T-helper 1 cell (primary cell): Measurements from ENCODE around the gene SLC27A3.
A peak's percentile ranks its signal among the peaks of the same experiment; 100 is the strongest.

Experiments used
- DNase-seq, 5 donors: peaks; one replicate each; pipeline ENCODE4 v3.0.0-alpha.2; 2012 to 2020

SLC27A3 gene

DNA sequence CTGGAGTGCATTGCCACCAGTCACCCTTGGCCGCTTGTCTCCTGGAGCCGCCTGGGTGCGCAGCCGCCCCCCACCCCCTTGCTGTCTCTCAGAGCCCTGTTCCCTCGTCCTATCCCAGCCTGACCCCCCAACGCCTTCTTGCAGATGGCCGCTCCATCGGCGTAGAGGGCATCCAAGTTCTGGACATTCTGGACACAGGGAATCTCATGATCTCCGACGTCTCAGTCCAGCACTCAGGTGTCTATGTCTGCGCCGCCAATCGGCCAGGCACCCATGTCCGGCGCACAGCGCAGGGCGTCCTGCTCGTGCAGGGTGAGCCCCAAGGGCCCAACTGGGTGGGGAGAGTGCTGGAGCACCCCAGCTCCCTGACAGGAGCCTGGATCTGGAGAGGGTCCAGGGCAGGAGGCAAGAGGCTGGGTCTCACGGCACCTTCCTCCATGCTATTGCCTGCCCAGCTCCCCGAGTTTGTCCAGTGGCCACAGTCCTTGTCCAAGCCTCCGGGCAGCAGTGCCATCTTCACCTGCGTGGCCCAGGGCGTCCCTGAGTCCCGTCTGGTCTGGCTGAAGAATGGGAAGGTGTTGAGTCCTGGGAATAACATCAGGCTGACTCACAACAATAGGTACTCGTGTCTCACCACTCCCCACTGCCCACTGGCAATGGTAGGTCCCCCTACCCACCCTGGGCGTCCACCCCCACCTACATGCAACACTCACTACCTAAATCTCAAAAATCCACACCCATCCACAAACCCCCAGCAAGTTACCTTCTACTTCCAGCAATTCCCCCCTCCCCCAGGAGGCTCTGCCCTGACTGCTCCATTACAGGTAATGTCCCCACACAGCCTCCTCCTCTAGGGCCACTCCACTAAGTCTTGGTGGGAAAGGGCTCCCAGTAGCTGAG is 24.6 kb downstream of the SLC27A3 start:
- no peak for DNase-seq

DNA sequence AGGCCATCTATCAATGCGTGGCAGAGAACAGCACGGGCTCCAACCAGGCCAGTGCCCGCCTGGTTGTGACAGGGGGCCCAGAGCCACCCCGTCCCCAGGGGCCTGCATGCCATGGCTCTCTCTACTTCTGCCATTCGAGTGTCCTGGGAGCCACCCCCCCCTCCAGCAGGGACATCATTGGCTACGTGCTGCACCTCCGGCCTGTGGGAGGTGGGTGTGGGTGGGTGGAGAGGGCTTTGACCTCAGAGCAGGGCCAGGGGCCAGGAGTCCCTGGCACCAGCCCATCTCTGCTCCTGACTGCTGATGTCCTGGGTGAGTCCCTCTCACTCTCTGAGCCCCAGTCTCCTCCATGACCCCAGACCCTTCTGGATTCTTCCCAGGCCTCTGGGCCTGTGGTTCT is 25.3 kb downstream of the SLC27A3 start:
- no peak for DNase-seq

DNA sequence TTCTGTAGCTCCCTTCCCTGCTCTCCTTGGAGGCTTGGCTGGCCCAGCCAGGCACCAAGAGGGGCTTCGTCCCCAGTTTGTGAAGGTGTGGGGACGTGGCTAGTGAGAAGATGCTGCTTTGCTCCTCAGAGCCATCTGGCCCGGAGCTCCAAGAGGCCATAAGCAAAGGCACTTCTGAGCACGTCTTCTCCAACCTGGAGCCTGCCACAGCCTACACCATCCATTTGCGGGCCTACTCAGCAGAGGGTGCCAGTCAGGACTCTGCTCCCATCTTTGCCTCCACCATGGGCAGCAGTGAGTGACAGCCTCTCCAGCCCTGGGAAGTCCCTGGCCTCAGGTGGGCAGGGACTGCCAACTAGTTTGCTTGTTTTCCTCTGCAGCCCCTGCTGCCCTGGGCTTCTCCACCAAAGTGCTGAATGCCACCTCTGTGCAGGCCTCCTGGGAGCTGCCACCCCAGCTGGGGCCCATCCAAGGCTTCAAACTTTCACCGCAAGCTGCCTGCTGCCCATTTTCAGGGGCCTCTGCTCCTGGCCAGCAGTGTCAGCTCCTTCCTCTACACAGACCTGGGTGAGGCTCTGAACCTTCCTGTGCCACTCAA is 25.9 kb downstream of the SLC27A3 start:
- no peak for DNase-seq

DNA sequence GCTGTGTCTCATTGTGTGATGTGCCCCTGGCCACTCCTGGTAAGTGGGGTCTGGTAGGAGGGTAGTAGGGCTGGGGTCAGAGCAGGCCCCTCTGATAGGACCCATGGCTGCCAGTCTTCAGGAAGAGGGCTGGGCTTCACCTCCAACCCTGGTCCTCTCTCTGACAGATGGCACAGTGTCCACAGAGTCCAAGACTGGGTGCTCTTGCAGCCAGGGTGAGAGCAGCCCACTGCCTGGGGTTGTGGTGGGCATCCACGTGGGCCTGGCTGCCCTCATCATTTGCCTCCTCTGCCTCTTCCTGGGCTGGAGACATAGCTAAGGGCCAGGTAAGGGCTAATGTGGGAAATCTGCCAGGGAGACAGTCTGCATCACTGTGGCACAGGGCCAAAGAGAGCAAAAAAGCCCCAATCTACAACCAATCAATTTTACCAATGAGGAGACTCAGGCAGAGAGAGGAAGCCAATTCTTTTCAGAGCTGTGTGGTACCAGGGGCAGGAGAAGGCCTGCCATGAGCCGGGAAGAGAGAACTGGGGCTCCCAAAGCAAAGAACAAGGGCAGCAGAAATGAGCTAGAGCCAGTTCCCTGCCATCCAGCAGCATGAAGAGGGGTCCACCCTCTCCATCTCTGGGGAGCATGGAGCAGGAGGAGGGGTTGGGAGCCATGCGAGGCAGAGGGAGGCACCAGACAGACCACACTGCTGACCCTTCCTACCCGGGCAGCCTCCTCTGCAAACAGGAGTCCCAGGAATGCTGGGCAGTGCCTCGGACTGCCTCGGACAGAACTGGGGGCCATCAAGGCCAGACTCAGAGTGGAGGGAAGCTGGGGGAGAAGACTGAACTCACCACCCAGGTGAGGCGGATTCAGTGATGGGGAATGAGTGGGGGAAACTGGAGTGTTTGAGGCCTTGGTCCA is 26.8 kb downstream of the SLC27A3 start:
- DNase-seq, result no peak

DNA sequence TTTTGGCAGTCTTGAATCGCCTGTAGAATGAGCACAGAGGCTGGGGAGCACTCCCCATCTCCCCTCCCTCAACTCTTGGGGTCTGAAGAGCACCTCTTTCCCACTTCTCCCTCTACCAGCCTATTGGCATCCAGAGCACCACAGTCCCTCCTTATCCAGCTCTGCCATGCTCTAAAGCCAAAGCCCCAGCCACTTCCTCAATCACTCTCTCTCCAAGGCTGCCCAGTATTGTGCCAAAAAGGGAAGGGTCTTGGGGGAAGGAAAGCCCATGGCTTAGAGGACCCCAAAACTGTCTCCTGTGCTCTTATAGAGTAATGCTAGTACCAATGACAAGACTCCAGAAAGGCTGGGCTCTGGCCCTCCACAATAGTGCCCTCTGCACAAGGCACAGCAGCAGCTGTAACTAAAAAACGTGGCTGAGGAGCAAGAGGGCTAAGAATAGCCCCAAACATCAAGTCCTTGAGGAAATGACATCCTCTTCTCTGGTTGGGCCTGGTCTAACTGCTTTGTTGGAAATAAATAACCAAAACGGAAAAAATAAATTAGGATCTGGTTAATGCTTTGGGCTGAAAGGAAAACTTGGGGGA is 28.4 kb downstream of the SLC27A3 start:
- DNase-seq, result no peak

DNA sequence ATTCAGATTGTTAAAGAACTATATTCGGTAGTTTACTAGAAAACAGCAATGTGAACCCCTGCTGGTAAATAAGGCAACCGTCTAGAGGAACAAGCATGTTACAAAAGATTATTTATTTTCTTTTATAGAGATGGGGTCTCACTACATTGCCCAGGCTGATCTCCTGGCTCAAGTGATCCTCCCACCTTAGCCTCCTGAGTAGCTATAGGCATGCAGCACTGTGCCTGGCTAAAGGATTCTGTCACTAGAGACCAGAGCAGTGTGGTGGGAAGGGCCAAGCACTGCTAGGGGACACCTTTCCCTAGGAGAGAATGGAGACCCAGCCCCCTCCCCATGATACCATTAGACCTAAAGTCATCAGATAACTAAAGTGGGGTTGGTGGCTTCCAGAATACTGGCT is 28.9 kb downstream of the SLC27A3 start:
- DNase-seq, result no peak

DNA sequence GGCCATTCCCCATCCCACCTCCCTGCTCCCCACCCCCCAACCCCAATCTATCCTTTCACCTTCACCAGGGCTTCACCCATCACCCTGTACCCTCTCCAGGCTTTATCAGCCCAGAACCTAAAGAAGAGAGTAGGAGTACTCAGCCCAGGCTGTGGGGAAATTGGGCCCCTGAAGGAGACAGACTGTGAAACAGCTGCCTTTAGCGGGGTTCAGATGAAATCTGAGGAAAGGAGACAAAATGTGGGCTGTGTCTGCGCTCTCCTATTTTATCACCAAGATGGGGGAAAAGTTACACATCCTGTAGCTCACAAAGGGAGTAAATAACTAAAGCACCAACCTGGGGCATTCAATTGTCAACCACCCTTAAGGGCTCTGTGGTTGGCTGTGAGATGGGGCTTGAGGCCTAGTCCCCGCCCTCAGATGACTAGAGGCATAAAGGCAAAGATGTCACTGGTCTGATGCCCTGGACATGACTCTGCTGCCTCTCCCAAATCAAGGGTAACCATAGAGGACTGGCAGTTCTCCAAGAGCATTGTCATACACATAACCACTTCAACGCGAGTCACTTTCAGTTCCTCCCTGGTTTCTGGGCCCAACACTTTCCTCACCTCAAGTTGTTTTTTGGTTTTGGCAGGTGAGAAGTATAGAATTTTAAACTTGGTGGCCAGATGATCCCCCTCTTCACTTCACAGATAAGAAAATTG is 30.0 kb downstream of the SLC27A3 start:
- DNase-seq, result peak; percentile 33 to 84 (median 54)

DNA sequence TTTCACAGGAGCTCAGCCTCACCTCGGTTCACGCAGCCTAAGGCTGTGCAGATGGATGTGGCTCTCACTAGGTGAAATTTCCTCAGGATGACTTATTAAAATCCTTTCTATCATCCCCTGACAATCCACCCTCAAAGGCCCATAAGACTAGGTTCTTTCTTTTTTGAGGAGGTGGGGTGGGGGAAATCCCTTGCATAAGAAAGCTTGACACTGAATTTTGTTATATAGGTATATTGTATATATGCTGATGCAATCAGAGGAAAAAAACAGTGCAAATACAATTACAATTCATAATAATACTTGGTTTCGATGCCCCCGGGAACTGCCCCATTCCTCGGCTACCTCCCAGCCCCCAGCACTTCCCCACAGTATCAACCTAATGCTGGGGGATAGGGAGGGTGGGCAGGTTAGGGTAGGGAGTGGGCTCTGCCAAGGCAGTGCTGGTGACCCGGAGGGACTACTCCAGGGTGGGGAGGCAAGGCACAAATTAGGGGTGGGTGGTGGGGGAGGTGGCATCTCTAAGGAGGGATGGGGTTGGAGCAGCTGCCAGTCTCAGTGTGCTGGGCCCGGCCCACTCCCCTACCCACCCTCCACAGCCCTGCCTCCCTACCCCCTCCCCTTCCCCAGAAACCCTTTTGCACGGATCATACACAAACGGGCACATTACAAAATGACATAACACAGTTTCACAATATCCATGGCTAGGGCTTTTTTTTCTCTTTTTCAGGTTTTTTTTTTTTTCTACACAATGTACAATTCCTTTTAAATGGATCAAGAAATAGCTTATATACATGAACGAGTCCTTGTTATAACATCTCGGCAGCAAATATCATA is 30.9 kb downstream of the SLC27A3 start:
- DNase-seq, result no peak

DNA sequence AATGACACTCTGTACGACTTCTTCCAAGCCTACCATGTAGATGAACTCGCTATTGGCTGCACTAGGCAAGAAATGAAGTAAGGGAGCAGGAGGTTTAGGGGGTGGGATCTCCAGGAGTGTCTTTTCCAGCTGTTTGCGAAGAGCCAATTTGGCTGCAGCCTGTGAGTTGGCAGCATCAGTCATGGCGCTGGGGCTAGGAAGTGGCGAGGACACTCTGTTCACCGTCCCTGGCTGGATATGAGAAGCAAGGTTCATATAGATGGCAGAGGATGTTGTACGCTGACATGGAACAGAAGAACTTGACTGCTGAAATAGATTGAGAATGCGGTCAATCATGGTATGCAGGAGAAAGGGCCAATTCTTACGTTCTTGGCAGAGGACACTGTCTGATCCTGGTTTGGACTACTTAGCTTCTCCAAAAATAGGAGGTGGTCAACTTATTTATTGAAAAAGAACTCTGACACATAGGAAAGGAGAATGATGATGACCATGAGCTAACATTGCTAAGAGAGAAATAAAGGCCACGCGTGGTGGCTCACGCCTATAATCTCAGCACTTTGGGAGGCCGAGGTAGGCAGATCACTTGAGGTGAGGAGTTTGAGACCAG is 41.2 kb downstream of the SLC27A3 start:
- DNase-seq, result no peak

DNA sequence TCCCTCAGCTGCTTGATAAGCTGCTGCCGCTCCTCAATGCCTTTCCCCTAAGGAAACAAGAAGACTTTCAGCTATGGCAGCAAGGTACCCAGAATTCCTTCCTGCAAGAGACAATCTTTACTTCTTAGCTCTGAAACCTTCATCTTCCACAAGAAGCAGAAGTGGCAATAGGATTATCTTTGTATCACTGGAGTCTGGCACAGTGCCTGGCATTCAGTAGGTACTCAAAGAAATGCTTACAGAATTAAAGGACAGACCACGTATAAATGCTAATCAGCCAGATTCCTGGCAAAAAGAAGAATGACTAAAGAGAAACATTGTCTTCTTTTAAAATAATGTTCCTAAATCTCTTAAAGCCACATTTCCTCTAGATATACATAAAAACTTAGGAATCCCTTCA is 43.7 kb downstream of the SLC27A3 start:
- DNase-seq, result no peak

DNA sequence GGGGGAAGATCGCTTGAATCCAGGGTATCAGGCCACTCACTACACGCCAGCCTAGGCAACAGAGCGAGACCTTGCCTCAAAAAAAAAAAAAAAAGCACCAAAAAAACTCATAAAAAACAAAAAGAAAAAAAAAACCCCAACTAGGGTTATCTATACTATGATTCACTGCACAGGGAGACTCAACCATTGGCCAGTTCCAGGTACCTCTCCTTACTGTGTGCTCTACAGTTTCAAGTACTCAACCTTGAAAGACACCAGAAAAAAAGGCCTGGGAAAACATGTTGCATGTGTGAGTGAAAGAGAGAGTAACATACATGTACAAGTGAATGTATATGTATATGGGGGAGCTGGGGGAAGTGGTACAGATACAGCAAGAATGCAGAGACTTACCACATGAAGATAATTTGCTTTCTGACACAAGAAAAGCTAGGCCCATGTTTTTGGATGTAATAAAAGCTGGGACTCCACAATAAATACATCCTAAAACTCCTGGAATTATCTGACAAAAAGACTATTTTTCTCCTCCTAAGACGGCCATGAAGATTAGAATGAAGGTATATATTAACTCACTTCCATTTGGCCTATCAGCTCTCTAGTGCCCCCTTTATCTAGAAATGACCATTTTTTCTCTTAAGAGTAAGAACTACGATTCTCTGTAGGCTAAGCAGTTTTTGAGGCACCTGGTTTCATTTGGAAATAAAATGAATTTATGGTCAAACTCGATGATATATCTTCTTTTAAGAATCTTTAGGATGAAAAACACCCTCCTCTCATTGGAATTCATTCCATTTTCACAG is 52.2 kb downstream of the SLC27A3 start:
- no peak for DNase-seq
